Glomerular visceral epithelial cell (primary cell): ENCODE measurements around the gene CHRNB2.
A peak's percentile ranks its signal among the peaks of the same experiment; 100 is the strongest.

ENCODE experiments used
- DNase-seq: peaks from one replicate; pipeline ENCODE4 v3.0.0-alpha.2; 2016; ENCODE audit errors: extremely low spot score

The CHRNB2 gene

DNA sequence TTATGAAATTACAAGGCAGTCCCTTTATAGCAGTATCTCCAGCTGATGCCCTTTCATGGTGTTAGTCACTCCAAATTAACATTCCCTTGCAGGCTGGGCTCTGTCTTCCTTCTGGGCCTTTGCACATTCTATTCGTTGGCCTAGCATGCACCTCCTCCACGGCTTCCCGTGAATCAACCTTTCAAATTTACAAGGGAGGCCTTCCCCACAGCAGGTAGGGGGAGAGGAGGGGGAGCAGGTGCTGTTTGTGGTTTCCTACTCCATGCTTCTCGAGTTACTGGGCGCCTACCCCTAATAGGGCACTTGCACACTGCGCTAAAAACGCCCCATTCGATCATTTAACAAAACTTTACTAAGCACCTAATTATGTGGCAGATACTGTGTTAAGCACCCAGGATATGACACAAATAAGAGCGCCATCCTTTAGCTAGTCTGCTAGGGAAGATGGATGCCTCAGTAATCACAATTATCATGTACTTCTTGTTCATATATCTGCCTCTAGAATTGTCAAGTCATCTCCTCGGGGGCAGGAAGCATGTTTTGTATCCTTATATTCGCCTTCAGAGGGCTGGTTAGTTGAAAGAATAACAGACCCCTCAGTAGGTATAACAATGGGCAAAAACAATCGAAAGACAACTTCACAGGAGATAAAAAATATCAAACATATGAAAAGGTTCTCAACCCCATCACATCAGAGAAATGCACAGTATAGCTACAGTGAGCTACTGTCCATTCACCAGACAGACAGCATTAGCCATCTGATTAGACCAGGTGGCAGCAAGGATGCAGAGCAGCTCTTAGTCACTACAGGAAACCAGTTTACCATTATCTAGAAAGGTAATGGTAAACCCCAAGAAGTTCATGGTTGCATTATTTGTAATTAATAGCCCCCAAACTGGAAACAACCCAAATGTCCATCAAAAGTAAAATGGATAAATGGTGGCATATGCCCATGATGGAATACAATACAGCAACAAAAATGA lies 42.1 kb downstream of the CHRNB2 start:
- peak; percentile 18 for DNase-seq

DNA sequence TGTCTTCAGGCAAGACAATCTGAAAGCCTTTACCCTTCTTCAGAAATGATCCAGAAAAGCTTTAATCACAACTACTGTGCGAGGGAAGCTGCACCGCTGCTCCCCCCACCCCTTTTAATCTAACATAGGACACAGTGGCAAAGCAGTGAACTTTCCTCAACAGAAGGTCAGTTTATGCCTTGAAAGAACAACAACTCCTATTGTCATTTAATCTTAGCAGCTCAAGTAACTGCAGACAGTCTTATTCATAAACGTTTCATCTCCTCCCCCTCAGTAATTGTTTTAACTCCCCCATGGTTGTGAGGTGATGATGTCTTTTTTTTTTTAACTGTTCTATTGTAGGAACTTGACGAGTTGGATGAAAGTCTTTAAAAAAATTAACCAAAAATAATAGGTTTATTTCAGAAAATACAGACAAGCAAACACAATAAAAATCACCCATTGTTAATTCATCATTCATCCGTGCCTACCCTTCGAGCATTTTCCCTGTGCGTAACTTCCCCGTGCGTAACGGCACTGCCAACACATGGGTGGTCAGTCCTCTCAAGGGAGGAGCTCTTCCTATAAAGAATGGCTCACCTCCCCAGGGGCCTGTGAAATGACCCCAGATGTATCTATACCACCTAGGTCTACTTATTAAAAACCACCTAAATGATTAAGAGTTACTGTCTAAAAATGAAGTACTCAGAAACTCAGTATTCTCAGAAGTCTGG lies 43.7 kb downstream of the CHRNB2 start:
- DNase-seq: no peak

DNA sequence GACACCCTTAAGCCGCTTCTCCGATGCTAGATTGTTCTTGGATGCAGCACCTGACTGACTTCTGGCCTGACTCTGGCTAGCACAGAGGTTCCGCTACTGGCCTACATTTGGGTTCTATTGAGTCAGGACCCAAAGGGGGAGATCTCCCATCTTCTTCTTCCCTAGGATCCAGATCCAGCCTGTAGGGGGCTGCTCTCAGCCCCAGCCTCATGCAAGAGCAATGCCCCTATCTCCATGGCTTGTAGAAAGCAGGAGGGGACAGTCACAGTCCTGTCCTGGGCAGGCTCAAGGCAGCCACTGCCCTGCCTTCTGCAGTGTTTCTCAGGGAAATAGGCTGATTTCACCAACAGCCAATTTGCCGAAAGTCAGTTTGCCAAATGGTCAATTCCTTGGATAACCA lies 46.7 kb downstream of the CHRNB2 start:
- no peak for DNase-seq

DNA sequence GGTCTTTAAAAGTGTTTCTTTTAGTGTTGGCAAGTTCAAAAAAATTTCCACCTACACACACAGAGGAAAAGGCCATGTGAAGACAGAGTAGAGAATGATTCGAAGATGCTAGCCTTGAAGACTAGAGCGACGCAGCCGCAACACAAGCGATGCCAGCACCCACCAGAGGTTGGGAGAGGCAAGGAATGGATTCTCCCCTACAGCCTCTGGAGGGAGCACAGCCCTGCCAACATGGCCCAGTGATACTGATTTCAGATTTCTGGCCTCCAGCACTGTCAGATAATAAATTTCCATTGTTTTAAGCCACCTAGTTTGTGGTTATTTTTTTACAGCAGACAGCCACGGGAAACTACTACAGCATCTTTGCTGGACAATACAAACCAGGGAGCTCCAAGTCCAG lies 47.3 kb downstream of the CHRNB2 start:
- no peak for DNase-seq

DNA sequence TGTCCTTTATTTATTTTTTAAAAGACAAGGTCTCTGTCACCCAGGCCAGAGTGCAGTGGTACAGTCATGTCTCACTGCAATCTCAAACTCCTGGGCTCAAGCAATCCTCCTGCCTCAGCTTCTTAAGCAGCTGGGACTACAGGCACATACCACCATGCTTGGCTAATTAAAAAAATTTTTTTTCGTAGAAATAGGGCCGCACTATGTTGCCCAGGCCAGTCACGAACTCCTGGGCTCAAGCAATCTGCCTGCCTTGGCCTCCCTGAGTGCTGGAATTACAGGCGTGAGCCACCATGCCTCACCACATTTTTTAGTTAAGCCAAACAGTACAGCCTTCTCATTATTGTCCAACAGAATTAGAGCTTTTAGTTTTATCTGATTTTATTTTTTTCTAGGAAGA lies 47.8 kb downstream of the CHRNB2 start:
- DNase-seq: no peak

DNA sequence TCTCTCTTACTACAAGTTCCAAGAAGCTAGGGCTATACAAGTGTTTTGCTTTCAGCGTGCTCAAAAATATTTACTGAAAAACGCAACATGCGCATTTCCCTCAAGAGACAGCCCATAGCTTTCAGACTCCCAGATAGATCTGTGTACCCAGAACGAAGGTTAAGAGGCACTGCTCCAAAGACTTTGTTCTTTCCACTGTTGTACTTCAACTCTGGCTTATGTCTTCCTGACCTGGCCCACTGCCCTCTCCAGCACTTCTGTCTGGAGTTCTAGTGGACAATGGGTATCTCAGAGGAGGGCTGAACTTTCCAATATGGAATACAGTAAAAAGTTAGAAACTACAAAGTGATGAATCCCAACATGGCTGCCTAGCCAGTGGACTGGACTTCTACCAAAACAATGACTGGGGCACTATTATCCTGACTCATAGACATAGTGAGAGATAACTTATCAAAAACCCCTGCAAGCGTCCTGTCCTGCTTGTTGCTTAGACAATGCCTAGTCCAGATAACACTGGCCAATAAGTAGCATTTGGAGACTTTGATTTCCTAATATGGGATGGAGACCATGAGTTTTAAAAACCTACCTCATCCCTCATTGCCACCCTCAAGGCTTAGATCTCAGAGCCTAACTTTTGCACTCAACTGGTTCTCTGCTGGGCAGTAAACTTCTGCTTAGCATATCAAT lies 49.2 kb downstream of the CHRNB2 start:
- DNase-seq: no peak

DNA sequence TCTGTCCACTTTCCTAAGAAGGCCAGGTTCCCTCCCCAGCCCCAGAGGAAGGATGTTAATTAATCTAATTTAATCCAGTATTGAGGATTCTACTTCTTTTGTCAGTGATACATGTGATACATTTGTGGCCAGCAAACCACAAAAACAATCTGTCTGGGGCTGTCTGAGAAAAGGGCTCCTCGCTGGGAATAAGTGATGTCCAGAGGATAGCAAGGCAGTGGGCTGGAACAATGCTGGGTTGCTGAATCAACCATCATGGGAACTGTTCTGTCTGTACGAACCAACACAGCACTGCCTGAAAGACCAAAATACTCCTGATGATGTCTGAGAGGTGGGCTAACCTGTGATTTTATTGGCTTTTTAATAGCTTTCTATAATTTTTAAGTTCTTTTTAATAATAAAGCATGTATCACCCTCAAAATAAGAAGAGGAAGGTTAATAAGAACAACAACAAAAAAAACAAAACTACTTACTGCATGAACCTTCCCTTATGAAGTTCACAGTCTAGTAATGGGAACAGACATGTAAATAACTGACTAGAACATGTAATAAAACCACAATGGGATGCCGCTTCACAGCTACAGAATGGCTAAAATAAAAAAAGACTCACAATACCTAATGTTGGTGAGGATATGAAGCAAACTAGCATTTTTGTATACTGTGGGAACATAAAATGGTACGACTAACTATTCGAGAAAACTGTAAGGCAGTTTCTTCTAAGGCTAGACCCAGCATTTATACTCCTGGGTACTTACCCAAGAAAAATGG lies 51.8 kb downstream of the CHRNB2 start:
- peak; percentile 50 for DNase-seq

DNA sequence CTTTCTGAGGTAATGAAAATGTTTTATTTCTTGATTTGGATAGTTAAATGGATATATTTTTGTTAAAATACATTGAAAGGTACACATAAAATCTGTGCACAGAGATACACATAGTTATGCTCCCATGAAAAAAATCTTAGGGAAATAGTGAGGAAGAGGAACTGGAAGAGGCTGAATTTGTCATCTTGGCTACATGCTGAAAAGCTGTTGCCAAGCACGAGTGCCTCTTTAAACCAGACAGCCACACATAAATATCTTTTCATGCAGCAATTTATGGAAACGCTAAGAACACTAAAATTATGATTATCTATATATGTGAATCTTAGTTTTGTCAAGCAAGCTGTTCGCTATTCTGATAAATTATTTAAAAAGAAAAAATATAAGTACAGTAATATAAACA lies 53.2 kb downstream of the CHRNB2 start:
- no peak for DNase-seq

DNA sequence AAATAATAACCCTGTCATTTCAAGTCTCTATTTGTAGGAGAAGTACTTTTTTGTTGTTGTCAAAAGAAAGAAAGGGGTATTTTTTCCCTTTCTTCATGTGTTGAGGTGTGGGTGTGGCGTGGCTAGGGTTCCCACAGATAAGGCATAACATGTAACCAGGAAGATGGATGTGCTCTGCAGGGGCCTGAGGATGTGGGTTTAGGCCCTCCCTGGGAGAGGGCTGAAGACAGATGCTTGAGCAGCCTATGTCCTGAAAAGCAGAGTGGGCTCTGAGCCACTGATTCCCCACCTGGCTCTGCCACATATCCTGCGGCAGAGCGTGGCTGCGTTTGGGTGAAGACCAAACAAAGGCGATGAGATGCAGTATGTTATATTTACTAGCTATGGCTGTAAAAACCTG lies 54.3 kb downstream of the CHRNB2 start:
- DNase-seq: no peak

DNA sequence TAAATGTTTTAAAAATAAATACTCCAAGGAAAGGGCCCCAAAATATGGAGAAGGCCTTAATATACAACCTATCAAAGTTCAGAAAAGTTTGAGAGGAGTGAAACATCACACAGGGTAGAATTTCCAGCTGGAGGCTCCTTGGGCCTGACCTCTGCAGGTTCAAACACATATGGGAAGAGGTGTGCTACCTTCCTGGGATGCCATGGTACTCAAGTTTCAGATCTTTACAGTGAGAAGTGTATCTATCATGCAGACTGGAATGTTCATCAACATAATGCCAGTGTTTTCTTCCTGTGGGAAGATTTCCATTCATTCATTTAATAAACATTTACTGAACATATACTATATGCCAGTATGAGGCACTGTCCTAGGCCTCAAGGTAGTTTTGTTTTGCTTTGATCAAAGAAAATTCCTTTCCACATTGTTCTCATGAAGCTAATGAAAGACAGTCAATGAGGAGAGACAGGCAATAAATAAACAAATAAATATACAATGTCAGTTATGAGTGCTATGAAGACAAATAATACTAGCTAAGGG lies 55.0 kb downstream of the CHRNB2 start:
- no peak for DNase-seq

DNA sequence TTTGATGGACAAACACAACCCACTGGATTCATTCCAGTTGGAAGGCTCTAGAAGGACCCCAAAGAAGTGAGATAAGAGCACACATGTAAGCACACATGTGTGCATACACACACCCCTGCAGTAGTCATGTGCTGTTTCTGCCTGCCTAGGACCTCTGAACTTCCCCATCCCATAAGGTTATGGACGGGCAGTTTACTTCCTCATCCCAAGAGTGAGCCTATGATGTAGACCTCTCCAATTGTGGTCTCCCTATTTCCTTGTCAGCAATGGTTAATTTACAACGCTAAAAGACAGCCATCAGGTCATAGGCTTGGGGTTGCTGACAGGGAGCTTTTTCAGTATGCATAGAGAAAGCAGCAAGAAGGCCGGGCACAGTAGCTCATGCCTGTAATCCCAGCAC lies 55.8 kb downstream of the CHRNB2 start:
- DNase-seq: no peak

DNA sequence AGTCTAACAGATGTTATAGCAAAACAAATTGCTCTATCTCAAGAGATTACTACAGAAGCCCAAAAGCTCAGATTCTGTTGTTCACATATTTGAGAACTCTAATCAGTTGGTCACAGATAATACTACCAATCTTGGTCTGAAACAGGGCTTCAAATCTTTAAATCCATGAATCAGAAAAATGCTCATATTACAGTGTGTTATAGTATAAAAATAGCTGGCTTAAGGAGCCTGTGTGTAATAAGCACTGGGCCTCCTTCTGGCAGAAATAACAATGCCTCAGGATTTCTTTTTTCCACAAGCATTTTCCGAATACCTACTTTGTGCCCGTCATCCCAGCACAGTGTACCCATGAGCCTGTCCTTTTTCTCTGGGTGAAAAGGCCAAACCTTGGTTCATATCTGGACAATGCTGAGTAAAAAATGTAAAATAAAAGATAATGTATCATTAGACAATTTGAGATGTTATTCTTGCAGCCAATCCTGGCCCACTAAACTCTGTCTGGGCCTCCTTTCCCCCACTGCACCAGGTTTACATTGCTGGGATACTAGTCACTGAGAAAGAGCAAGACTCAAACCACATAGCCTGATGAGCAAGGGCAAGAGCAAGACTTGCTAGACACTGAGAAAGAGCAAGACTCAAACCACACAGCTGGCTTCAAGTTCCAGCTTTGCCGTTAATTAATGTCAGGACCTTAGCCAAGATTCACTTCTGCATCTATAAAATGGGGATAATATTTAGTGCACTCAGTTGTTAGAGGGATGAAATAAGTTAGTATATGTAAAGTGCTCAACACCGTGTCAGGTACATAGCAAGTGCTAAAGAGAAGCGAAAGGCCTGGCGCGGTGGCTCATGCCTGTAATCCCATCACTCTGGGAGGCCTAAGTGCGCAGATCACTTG lies 57.4 kb downstream of the CHRNB2 start:
- DNase-seq: peak; percentile 56

DNA sequence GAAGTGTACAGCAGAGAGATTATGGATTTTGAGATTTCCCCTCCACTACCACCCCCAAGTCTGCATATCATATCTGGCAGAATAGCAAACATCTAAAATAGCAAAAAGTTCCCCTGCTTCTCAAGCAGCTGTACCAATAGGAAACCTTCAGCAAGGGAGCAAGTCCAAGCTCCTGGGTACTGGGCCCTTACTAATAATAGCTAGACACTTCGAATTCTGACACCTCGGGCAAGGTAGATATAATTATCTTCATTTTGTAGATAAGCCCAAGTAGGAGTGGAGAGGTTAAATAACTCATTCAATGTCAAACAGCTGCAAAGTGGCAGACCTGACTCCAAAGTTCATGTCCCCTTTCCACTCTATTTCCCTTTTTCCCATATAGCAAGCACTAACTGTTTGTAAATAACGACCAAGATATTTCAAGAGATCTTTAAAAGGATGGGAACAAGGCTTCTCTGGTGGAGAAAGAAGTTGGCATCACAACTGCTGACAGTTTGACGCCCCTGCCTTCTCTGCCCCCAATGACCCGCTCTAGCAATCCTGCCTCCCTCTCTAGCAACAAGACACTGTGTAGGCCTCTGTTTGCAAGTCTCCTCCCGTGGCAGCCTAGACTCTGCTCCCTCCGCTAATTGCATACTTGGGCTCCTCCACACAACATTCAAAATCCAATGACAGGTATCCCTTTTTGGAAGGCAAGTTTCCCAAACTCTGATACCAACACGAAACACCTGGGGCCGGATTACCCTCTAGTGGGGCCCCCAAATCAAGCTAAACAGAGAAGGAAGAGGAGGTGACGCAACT lies 59.1 kb downstream of the CHRNB2 start:
- DNase-seq: peak; percentile 20

DNA sequence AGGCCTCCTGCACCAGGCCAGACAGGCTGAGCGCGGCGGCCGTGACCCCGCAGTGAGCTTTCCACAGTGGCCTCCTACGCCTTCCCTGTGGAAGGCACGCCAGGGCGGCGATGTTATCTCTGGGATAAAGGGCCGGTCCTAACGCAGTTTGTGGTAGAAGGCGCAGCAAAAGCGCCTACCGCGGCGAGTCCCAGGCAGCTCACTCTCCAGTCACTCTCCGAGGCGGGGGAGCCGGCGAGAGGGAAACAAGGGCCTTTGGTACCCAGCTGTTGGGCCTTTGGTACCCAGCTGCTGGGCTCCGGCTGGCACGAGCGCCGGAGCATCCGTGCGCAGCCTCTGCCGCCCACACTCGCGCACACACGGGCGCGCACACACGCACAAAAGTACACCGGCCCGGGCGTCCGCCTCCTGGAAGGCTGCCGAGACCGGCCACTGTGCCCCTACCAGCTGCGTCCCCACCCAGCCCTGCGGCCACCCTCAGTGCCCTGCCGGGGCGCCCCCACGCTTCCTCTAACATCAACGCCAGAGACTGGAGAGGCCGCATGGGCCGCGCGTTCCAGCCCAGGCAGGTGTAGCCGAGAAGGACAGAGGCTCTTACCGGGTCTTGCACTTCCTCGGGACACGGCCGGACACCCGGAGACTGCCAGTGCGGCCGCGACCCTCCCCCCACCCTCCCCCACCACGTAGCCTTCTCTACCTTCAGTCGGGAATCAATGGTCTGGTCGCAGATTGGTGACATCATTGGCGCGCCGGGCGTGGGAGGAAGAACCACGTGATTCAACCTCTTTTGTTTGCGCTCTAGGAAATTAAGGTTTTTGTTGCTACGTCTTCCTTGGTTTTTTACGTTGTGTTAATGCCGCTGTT lies 59.9 kb downstream of the CHRNB2 start:
- DNase-seq: peak; percentile 81

DNA sequence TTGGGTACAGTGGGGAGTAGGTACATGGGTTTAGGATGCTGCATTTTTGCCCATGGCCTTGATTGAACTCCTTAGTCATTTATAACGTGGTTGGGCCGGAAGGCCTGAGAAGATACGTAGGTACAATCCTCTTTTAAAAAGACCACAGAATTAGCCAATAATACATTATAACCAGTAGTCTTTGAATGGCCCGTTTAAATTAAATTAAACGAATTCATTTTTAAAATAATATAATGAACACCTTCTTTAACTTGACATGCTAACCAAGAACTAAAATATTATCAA lies 60.5 kb downstream of the CHRNB2 start:
- no peak for DNase-seq

DNA sequence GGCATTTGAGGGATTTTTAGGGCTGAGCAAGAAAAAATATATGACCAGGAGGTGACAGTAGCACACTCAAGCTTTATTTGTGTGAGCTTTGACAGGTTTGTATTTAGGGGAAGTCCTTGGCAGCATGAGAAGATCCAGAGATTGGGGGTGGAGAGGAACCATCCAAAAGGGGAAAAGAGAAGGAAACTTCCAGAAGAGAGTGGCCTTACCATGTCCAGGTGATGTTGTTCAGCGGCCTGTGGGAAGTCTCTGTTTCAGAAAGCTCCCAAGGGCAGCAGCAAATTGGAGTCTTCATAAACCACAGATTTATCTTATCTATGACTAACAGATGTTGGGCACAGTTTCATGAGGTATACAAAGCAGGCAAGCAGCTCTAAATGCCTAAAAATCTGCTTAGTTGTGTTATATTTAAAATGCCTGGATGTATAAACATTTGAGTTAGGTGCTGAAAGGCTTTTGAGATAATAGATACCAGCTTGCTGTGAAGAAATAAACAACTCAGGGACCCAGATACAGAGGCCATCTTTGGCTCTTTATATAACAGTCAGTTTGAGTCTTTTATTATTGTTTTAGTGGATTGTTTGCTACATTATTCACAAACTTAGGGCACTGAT lies 61.6 kb downstream of the CHRNB2 start:
- DNase-seq: no peak
